Lung (tissue), 13 donors: ENCODE measurements around the gene TJP1. TPM values are rescaled to one million over a fixed set of nuclear protein-coding genes. Genes with fewer than 3 reads are reported as not detected.

Experiments
- ATAC-seq: fragments of 200-7000 bp; cut with Tn5 transposase; one replicate; pipeline ENCODE4 v1.9.1; 2020; ENCODE audit warnings: moderate number of reproducible peaks; ENCODE audit not compliant: insufficient read depth, low FRiP score
- DNase-seq, 3 donors: peaks; one replicate each; pipeline ENCODE4 v3.0.0-alpha.2; 2013 to 2017
- H3K27ac ChIP-seq, 2 donors: one replicate each; pipeline ENCODE4 v1.5.1; 2013; ENCODE audit warnings: mild to moderate bottlenecking in 2 of 2, moderate library complexity in 2 of 2, control low read depth in 1 of 2, inconsistent platforms in 1 of 2, low read depth in 1 of 2, low read length in 1 of 2
- H3K27me3 ChIP-seq, 3 donors: one replicate each; pipeline ENCODE4 v1.5.1; 2013; ENCODE audit warnings: low read length in 2 of 3; ENCODE audit not compliant: control insufficient read depth in 3 of 3, insufficient read depth in 3 of 3
- H3K36me3 ChIP-seq, 4 donors: one replicate each; pipeline ENCODE4 v1.5.1; 2013; ENCODE audit warnings: low read length in 4 of 4, mild to moderate bottlenecking in 1 of 4, moderate library complexity in 1 of 4; ENCODE audit not compliant: control insufficient read depth in 4 of 4, insufficient read depth in 4 of 4
- H3K4me1 ChIP-seq, 5 donors: one replicate each; pipeline ENCODE4 v1.5.1; 2013; ENCODE audit warnings: low read length in 5 of 5, mild to moderate bottlenecking in 2 of 5, moderate library complexity in 1 of 5; ENCODE audit not compliant: control insufficient read depth in 5 of 5, insufficient read depth in 5 of 5
- H3K4me3 ChIP-seq: one replicate; pipeline ENCODE4 v1.5.1; 2013; ENCODE audit warnings: mild to moderate bottlenecking, control low read depth, moderate library complexity
- H3K9ac ChIP-seq, 2 donors: one replicate each; pipeline ENCODE4 v1.5.1; 2013; ENCODE audit warnings: low read length in 2 of 2, control low read depth in 1 of 2; ENCODE audit not compliant: insufficient read depth in 1 of 2
- H3K9me3 ChIP-seq, 4 donors: one replicate each; pipeline ENCODE4 v1.5.1; 2013; ENCODE audit warnings: low read length in 3 of 4, mild to moderate bottlenecking in 1 of 4, moderate library complexity in 1 of 4; ENCODE audit not compliant: control insufficient read depth in 4 of 4, insufficient read depth in 3 of 4
- CTCF ChIP-seq: IDR thresholded peaks from 2 replicates; pipeline ENCODE4 v1.5.1; 2012; ENCODE audit warnings: mild to moderate bottlenecking; ENCODE audit errors: control extremely low read depth, extremely low read depth
- WGBS, 2 donors: extraction: QIAGEN DNeasy Blood & Tissue Kit; methylation state at CpG; one replicate each; pipeline ENCODE4 v1.1.7; 2013; 5-methylcytosine and 5-hydroxymethylcytosine counted together
- polyA plus RNA-seq, 2 donors: library from polyadenylated mRNA; stranded (reverse); fragments of 200-250 nt; gene quantifications; one replicate each; pipeline ENCODE4 v1.2.1, GENCODE V29; 2013
- small RNA-seq: library from RNA; depleted of rRNA; stranded (forward); fragments of <200 nt; gene quantifications from one replicate; pipeline ENCODE3, GENCODE V24; 2014; ENCODE audit warnings: low replicate concordance
- total RNA-seq, 2 donors: library from RNA; depleted of rRNA in 1 of 2; stranded (reverse); fragments of >200 nt in 1 of 2; gene quantifications; one replicate each; pipeline ENCODE4 v1.2.1, GENCODE V29; 2014 to 2021
- donor health status: control.
- donor health status: control.
- donor health status: Bipolar disorder and iron deficiency.
- donor health status: healthy.
- donor health status: DM: yes; HTN: yes; CAD: no.

TJP1 gene
- total and polyA plus RNA-seq, 4 donors, result 20.6 to 211 (median 53.8) TPM

GRCh38 chr15:29656636-29657475 lies 165.4 kb downstream of the TJP1 start:
- no peaks in the 10 kb centered on the region for H3K4me1 ChIP-seq
- no peak overlapping the region for H3K4me3 ChIP-seq
- H3K9ac ChIP-seq, result no peak overlapping the region
- ATAC-seq (no peak), DNase-seq (no peak)
- TF ChIP-seq CTCF, result no peak
- no peaks in the 10 kb centered on the region for H3K36me3 ChIP-seq
- H3K27me3 ChIP-seq, result no peaks in the 10 kb centered on the region
- 83 to 90% methylated on average over 33 of the region's 33 CpGs for WGBS, 2 donors
- H3K9me3 ChIP-seq, result peaks cover 0 to 3% (median 0%) of the 10 kb centered on the region in 4 donors
- no peak overlapping the region for H3K27ac ChIP-seq

- H3K4me1 ChIP-seq, result no peaks in the 10 kb centered on the region
- H3K36me3 ChIP-seq, result no peaks in the 10 kb centered on the region
- no peak overlapping the region for H3K9ac ChIP-seq
- DNase-seq (no peak), ATAC-seq (no peak)
- H3K27ac ChIP-seq, result no peak overlapping the region
- no peak overlapping the region for H3K4me3 ChIP-seq
- no peaks in the 10 kb centered on the region for H3K27me3 ChIP-seq
- WGBS, 2 donors, result 82 to 83% methylated on average over 7 of the region's 7 CpGs
- TF ChIP-seq CTCF, result no peak
- peaks cover 0 to 10% (median 0%) of the 10 kb centered on the region in 4 donors for H3K9me3 ChIP-seq
Measured at GRCh38 chr15:29652595-29652994, 169.7 kb downstream of the TJP1 start.

DNA sequence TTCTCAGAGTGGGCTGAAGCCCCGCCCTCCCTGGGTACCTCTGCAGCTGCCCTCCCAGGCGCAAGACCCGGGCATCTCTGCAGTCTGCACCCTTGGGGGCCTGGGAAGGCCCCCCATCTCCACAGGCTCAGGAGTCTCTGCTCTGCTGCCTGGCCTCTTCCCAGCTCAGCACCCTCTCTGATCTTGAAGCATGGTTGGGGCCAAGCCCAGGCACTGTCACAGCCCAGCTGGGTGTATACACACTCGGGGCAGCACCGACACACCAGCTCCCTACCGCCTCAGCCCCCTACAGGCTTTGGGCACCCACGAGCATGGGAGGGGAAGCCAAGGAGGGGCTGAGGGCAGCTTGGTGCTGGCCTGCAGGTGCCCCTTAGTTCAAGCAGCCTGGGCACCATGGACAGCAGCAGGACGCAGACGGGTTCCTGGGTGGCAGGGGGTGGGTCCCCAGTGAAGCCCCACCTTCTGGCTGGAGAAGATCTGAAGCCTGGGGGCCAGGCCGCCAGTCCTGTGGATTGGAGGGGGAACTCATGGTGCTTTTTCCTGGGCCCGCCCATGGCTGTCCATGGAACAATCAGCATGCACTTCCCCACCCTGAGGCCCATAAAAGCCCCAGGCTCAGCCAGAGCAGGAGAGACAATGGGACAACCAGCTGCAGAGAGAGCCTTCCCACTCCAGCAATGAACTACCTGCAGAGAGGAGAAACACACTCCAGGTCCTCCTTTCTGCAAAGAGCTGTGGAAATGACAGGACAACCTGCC lies 170.6 kb downstream of the TJP1 start:
- no peak overlapping the region for H3K27ac ChIP-seq
- no peak overlapping the region for H3K4me3 ChIP-seq
- H3K9me3 ChIP-seq, result peaks cover 0 to 7% (median 0%) of the 10 kb centered on the region in 4 donors
- WGBS, 2 donors, result 75 to 93% methylated on average over 10 to 11 of the region's 11 CpGs
- no peak for ATAC-seq
- no peak for DNase-seq
- no peak for TF ChIP-seq CTCF
- H3K27me3 ChIP-seq, result no peaks in the 10 kb centered on the region
- no peaks in the 10 kb centered on the region for H3K4me1 ChIP-seq
- no peaks in the 10 kb centered on the region for H3K36me3 ChIP-seq
- H3K9ac ChIP-seq, result no peak overlapping the region

Small RNA genes lying within 50 kb of the gene (small RNA-seq; reads per million reads assigned to genes)
- gene HMGN2P5, result not detected
